ENCODE data around the gene CLDN20.

GRCh38 chr6:155228546-155229166, 35.2 kb upstream of the CLDN20 start:
- TF ChIP-seq CTCF (IDR thresholded peaks at IDR 0.05), result no peak
- no peak for TF ChIP-seq POLR2A (IDR thresholded peaks at IDR 0.05)
- peak in 1 of 2 donors; percentile 15 for TF ChIP-seq POLR2AphosphoS5 (IDR thresholded peaks at IDR 0.05; ENCODE audit: insufficient read depth in 1 of 2, low read depth in 1 of 2)
